GM03348 (cell line): ENCODE measurements around the gene IPMK.
A peak's percentile ranks its signal among the peaks of the same experiment; 100 is the strongest.

ENCODE experiments used
- DNase-seq: peaks from one replicate; pipeline ENCODE4 v3.0.0; 2012; ENCODE audit warnings: low spot score

Gene IPMK

DNA sequence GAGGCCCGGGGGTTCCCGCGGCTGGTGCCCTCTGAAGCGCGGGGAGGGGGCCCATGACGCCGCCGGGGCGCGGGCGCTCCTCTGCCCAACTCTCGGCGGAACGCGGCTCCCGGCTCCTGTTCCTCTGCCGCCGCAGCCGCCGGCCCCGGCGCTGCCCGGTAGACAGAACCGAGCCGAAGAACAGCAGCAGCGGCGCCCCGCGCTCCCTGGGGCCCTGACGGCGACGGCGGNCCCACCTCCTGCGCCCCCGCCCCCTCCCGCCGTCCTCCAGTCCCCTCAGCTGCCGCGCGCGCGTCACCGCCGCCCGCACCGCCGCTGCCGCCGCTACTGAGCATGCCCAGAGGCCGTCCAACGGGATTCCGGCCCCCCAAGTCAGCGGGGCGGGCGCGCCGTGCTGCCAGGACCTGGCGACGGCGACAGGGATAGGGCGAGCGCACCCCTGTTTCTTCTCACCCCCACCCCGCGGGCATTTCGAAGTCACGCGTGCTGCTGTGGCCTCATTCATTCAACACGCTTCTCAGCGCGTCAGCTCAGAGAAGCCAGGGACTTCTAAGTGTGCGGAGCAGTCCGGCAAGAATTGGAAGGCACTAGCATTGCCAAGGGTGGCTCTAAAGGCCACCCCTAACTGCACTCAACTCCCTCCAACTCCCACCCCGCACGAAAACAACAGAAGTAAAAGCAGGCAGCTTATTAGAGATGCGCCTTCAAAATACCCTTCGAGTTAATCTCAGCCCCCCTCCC is at the start of gene IPMK:
IPMK (minus strand) TSS at position 182 of the 741 bp plus-strand sequence. CDS start 283 bp downstream, outside the sequence.
- peak; percentile 95 for DNase-seq

DNA sequence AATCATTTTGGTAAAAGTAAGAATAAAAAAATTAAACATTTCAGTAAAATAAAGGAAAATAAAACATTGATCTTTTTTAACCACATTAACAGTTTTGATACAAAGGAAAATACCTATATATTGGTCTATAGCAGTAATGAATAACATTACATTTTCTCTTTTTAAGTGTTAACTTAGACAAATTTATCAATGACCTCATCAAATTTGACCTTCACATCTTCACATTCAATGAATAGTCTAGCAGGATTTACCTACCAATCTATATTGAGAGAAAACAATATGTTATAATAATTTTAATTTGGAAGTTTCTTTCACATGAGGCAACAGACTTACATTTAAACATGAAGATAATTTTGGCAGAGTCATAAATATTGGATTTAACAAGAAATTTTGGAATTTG is 49.2 kb upstream of the IPMK start:
- DNase-seq = no peak

DNA sequence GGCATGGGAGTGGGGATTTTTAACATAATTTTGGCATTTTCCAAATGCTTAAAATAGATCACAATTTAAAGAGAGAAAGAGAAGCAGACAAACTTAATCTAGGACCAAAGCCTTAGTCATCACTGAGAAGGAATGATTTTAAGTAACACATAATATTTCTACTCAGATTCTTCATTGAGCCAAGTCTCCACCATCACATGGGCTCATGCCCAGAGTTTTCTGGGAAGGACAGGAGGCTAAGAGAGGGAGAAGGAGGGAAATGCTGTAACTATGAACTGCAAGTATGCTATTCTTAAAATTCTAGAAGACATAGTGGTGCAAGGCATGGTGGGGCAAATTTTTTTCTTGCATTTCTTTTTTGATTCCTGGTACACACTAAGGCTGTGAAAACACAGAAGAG is 43.3 kb upstream of the IPMK start:
- peak; percentile 13 for DNase-seq

DNA sequence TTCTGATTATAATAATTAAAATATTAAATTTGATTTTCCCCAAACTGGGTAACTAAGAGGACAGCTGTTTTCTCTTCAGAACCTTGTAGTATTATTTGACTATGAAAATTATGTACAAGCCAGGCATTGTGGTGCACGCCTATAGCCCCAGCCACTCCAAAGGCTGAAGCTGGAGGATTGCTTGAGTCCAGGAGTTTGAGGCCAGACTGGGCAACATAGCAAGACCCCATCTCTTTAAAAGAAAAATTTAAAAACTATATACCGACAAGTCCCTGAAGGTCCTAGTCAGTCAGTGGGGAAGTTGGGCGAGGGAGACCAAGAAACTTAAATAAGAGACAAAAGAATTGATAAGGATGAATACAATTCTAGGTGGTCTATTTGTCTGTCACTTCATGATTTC is 40.0 kb upstream of the IPMK start:
- DNase-seq = no peak

DNA sequence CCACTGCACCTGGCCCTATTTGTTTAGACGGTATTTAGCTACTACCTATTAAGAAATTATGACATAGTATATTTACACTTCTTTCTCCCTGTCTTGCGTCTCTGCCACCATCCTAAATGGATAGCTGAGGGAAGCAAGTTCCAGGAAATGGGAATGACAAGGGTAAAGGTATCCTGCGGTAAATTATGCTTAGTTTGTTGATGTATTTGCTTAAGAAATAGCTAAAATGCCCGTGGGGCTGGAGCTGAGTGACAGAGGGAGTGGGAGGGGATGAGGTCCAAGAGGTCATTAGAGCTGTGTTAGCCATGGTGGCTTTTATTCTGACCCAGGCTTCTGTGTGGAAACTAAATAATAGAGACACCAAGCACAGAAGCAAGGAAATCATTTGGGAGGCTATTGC is 38.1 kb upstream of the IPMK start:
- no peak for DNase-seq

DNA sequence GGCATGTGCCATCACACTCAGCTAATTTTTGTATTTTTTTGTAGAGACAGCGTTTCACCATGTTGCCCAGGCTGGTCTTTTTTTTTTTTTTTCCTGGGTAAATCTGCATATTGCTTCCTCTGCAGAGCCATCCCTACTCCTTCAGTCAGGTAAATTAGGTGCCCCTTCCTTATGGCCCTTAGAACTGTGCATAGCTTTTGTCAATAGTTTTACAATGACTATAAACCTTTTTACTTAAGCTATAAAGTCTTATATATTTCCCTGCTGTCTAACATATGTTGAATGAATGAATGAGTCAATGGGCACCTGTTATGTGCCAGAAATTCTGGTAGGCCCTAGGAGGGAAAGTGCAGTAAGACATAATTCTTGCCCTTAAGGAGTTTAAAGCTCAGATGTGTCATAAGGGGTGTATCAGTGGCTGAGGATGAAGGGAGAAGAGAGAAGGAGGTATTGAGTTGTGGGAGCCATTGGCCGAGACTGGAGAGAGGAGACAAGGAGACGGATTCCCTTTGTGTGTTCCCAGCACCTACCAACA is 36.5 kb upstream of the IPMK start:
- DNase-seq = no peak

DNA sequence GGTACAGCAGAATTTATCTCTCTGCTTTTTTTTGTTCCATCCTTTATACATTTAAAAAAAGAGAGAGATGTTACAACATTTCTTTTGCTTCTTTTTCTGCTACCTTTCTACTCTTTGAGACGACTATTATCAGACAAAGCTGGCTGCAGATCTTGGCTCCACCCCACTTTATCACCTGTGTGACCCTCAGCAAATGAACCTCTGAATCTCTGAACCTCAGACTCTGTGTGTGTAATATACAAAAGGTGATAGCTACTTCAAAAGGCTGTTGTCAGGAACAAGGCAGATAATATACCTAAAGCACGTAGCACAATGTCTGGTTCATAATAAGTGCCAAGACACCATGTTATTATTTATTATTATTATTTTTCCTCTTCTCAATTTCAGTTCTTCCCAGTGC is 34.6 kb upstream of the IPMK start:
- no peak for DNase-seq

DNA sequence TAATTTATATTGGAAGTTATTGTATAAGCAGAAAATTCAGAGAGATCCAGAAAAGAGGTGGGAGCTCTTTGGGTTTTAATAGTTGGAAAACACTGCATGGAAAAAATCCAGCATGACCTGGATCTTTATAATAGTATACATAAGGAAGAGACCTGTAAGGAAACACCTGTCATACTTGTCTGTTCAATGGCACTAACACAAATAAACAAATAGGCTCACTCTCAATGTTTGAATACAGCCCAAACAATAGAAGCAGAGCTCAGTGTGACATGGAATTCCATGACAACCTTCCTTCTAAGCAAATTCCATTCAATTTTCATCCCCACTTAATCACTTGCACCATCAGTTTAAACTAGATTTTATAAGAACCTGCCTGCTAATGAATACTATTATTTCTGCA is 33.0 kb upstream of the IPMK start:
- DNase-seq = no peak

DNA sequence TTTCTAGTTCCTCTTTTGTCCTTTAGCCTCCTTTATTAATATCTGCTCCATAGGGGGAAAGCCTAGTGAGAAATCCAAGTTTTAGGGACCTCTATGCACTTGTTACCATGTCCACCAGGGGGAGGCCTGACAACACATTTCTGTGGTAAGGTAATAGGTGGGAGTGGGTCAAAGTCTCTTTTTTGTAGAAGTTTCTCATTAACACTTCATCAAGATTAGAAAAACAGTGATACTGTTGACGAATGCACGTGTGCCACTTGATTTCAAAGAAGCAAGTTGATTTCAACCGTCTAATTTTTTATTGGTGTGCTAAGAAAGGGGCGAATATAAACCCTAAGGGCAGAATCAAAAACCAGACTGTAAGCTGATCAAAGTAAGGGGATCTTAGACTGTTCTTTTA is 31.9 kb upstream of the IPMK start:
- peak; percentile 70 for DNase-seq

DNA sequence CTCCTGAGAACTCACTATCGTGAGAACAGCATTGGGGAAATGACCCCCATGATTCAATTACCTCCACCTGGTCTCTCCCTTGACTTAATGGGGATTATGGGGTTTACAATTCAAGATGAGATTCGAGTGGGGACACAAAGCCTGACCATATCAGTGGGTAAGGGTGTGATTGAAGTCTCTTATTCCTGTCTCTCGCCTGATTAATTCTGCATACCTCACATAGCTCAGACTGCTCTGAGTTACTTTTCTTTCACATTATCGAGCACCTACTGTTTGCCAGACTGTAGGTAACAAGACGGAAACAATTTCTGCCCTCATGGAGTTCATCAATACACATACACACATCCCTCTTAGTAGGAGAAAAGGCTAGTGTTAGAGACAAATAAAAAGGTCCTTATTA is 26.3 kb upstream of the IPMK start:
- DNase-seq = no peak

DNA sequence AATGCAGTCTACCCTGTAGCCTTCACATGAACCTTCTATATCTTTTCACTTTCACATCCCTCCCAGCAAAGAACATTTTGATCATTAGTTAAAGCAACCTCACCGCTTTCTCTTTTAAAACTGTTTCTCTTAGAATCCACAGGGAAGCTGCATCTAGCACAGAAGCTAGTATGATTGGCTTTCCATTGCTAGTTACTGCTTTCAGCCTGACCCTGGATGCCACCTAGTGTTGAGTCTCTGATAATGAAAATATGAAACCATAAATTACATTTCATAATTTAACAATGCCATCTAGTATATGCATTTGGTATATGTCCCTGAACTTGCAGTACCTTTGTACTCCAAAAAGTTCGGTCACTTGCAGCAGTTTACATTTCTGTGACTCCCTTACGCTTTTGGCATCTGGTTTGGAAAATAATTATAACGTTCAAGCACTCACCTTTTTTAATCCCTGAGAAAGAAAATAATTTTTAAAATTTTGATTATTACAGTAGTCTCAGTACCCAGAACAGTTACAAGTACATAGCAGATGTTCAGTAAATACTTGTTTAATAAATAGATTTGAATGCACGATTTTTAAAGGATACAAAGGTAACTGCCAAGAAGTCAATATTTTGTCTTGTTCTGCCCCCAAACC is 24.0 kb upstream of the IPMK start:
- DNase-seq = peak; percentile 66

DNA sequence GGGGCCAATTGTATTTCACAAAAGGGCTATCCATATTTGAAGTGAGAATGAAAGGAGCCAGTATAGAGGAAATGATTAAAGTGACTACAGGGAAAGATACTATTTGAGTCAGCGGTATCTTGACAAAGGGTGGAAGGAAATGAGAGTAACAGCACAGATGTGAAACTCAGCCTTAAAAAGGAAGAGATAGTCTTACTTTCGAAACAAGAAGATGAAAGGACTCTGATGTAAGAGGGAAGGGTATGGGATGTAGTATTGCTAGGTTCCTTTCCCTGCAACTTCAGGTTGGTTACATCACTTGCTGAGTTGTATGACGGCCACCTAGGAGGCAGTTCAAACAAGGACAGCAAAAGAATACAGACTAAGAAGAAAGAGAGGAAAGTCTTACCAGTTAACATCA is 14.9 kb upstream of the IPMK start:
- DNase-seq = no peak

DNA sequence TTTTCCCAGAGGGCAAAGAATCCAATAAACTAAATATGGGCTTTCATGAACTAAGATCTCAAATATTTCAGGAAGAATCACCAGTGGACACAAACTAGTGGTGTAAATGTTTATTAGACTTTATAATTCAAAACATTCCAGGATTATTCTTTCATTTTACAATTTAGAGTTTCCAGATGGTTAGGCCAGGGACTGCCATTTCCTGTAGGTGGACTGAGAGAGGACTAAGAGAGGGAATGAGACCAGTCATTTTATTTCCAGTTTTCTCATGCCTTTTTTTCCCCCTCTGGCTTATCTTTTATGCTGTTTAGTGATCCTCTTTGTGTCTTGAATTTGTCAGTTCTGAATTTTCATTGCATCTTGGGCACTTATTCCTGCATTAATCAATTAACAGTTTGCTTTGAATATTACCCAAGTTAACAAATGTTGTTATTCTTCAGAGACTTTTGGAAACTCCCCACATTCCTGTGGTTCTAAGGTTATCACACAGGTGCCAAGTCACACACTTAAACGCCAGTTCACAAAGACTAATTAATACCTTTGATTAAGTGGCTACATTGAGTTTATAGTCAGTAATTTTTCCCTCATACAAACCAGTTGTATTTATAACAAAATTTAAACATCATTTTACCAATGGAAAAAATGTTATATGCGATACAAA is 13.5 kb upstream of the IPMK start:
- peak; percentile 26 for DNase-seq

DNA sequence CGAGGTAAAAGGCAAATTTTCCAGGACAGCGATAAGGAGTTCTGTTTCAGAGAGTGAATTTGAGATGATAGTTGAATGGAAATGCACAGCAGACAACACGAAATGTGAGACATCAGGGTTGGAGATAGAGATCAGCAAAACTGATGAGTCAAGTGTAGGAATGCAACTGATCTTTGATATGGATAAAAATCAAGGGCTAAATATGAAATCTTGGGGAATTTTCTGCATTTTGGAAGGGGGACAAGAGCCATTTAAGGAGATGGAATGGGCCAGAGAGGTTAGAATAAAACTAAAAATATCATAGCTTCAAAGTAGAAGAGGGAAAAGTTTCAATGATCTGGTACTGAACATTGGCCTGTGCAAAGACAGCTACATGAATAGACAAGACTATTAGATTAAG is 12.8 kb upstream of the IPMK start:
- peak; percentile 16 for DNase-seq

DNA sequence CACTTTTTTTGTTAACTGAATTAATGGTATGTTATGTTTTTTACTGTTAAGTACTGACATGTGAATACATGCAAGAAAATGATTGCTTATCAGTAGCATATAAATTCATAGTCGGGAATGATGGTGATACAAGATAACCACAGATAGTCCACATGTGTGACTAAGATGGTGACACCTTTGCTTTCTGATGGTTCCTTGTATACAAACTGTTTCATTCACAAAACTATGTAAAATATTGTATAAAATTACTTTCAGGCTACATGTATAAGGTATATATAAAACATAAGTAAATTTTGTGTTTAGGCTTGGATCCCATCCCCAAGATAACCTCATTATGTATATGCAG is 11.2 kb upstream of the IPMK start:
- no peak for DNase-seq

DNA sequence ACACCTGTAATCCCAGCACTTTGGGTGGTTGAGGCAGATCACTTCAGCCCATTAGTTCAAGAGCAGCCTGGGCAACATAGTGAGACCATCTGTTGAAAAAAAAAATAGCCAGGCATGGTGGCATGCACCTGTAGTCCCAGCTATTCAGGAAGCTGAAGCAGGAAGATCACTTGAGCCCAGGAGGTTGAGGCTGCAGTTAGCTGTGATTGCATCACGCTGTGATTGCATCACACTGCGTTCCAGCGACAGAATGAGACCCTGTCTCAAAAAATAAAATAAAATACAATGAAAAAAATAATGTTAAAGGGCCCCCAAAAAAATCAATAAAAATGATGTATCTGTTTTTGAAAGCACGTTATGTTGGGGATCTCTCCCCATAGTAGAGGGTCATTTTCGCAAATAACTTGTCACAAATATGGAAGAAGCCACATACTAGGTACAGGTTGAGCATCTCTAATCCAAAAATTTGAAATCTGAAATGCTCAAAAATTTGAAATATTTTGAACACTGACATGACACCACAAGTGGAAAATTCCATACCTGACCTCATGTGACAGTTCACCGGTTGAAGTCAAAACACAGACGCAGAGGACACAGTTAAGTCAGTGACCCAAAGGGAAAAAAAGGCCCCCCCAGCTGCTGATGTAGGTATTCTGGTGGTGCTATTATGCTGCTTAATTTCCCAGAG is 10.7 kb upstream of the IPMK start:
- DNase-seq = no peak

DNA sequence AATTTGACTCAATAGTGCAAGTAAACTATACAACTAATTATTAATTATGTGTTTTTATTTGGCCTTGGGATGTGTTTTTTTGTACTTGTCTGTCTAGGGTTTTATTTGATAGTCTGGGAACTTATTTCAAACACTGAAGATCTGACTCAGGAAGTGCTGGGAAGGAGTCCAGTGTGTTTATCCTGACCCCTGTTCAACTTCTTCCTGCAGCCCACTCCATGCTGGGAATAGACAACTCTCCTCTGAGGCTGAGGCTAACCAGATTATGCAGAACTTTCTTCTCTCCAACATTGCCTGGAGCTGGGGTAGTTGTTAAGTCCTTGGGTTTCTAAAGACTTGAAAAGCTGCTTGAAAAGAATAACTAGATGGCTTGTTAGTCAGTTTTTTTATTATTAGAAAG is 8.2 kb upstream of the IPMK start:
- peak; percentile 26 for DNase-seq

DNA sequence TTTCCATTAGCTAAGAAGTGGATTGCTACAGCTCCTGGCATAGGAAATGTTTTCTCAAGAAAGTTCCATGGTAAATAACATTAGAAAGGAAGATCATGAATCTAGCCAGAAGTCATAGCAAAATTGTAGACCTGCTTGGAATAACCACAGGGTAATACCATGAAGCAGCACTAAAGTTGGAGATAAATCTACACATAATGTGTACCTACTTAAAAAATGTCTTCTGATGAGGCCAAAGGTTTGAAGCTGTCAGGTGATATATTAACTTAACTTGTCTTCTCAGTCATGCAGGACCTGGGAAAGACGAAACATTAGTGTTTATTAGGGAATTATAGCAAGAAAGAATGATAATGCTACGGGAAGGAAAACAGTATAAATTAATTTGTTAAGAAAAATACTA is 7.6 kb upstream of the IPMK start:
- DNase-seq = no peak

DNA sequence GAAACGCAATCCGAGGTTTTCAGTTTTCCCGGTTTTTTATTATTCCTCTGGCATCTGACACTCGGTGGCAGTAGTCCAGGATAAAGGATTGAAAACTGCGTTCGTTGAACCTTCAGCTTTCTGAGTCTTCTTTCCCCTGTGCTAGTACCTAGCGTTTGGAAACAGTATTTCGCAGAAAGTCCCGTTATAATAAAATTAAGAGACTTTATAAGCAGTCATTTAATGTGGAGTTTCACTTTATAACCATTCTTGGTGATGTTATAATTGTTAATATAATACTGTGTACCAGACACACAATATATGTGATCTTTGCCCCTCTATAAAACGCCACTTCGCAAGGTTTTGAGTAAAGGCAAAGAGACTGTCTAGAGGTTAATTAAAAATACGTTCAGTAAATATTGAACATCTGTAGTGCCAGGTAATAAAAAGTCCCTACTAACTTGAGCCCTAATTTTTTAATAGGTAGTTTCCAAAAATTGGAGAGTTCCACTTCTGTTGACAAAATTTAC is 2.1 kb upstream of the IPMK start:
- DNase-seq = no peak

DNA sequence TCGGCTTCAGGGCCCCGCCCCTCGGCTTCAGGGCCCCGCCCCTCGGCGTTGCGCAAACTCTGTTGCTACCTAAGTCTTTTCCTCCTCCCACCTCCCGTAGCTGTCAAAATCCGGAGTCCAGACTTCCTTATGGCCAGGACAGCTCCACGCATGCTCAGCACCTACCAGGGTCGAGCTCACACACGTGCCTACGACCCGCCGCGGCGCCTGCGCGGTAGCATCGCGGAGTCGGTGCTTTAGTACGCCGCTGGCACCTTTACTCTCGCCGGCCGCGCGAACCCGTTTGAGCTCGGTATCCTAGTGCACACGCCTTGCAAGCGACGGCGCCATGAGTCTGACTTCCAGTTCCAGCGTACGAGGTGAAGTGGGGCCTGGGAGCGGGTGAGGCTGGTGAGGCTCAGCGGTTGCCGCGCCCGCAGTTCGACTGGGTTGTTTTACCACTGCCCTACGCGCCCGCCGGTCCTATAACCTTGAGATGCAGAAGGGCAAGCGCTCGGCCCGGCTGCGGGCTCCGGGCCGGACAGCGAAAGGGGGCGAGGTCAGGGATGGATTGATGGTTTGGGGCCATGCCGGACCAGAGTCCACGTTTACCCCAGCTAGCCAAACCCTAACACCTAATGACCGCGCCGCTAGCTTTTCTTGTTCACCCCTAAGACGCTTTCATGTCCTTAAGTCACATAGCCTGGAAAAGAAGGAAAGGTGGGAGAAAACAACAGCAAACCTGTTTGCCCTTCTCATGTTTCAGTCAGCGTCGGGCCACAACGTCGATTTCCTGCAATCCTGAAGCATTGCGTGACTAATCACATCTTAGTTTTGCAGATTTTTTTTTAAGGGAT is 1.5 kb upstream of the IPMK start, which contains the start of gene CISD1:
CISD1 (plus strand) TSS at position 217 of the 836 bp plus-strand sequence; CDS start at position 329, 112 bp downstream.
- DNase-seq = peak; percentile 98

DNA sequence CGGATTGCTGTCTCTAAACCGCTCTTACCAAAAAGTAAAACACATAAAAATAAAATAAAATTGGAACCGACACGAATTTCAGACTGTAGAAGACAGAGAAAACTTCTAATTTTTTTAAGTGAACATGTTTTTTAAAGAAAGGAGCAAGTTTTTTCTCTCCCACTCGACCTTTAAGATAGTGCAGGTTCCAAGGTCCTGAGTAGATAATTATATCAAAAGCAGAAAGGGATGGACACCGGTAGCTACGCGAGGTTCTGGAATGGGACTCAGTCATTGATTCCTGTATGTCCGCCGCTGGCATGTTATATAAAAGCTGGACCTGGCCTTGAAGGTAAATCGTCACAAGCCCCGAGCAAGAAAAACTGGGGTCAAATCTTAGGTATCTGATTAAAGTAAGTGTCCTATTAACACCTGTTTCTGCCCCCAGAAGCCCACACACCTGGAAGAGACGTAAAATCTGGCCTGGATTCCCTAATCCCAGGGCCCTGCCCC is 806 bp upstream of the IPMK start:
- no peak for DNase-seq
